Measurements from ENCODE around the gene SASS6.
A peak's percentile ranks its signal among the peaks of the same experiment; 100 is the strongest.
"Not testable (repeated sequence)": the region's sequence is repeated elsewhere in the genome, so short reads cannot be mapped to it uniquely, and the experiment has no call there.

The SASS6 gene

GRCh38 chr1:100065183-100065968 lies 67.4 kb downstream of the SASS6 start:
- Histone ChIP-seq H3K9ac (ENCODE audit: low read length) (no peak overlapping the region), H3K4me1 (ENCODE audit: control insufficient read depth, insufficient read depth, low read length) (no peaks in the 10 kb centered on the region), H3K4me3 (ENCODE audit: low read length) (no peak overlapping the region), H3K36me3 (ENCODE audit: control insufficient read depth, insufficient read depth, low read length) (peaks cover 17% of the 10 kb centered on the region), H3K27ac (ENCODE audit: low read depth, low read length) (no peak overlapping the region), H3K27me3 (ENCODE audit: control insufficient read depth, insufficient read depth, low read length) (no peaks in the 10 kb centered on the region)

- Histone ChIP-seq H3K27me3 (ENCODE audit: control insufficient read depth, insufficient read depth, low read length) (no peaks in the 10 kb centered on the region), H3K4me1 (ENCODE audit: control insufficient read depth, insufficient read depth, low read length) (no peaks in the 10 kb centered on the region), H3K36me3 (ENCODE audit: control insufficient read depth, insufficient read depth, low read length) (peaks cover 3% of the 10 kb centered on the region), H3K9ac (ENCODE audit: low read length) (no peak overlapping the region), H3K27ac (ENCODE audit: low read depth, low read length) (no peak overlapping the region), H3K4me3 (ENCODE audit: low read length) (no peak overlapping the region)
Measured at GRCh38 chr1:100061681-100062080, 71.0 kb downstream of the SASS6 start.

GRCh38 chr1:100053727-100054126 lies 79.0 kb downstream of the SASS6 start:
- no peaks in the 10 kb centered on the region for H3K36me3 ChIP-seq (ENCODE audit: control insufficient read depth, insufficient read depth, low read length)

GRCh38 chr1:100053119-100053518 lies 79.6 kb downstream of the SASS6 start:
- Histone ChIP-seq H3K27ac (ENCODE audit: low read depth, low read length) (no peak overlapping the region), H3K27me3 (ENCODE audit: control insufficient read depth, insufficient read depth, low read length) (no peaks in the 10 kb centered on the region), H3K4me1 (ENCODE audit: control insufficient read depth, insufficient read depth, low read length) (peaks cover 3% of the 10 kb centered on the region)

More at GRCh38 chr1:100053727-100054126, 79.0 kb downstream of the SASS6 start:
- Histone ChIP-seq H3K4me1 (ENCODE audit: control insufficient read depth, insufficient read depth, low read length) (peaks cover 3% of the 10 kb centered on the region), H3K4me3 (ENCODE audit: low read length) (no peak overlapping the region), H3K9ac (ENCODE audit: low read length) (no peak overlapping the region), H3K27ac (ENCODE audit: low read depth, low read length) (no peak overlapping the region), H3K27me3 (ENCODE audit: control insufficient read depth, insufficient read depth, low read length) (no peaks in the 10 kb centered on the region)

GRCh38 chr1:100051893-100052292 lies 80.8 kb downstream of the SASS6 start:
- Histone ChIP-seq H3K36me3 (ENCODE audit: control insufficient read depth, insufficient read depth, low read length) (no peaks in the 10 kb centered on the region), H3K4me3 (ENCODE audit: low read length) (no peak overlapping the region), H3K9ac (ENCODE audit: low read length) (no peak overlapping the region), H3K27ac (ENCODE audit: low read depth, low read length) (no peak overlapping the region), H3K27me3 (ENCODE audit: control insufficient read depth, insufficient read depth, low read length) (no peaks in the 10 kb centered on the region), H3K4me1 (ENCODE audit: control insufficient read depth, insufficient read depth, low read length) (peaks cover 3% of the 10 kb centered on the region)

More at GRCh38 chr1:100053119-100053518, 79.6 kb downstream of the SASS6 start:
- no peak overlapping the region for H3K9ac ChIP-seq (ENCODE audit: low read length)
- H3K4me3 ChIP-seq (ENCODE audit: low read length) = no peak overlapping the region
- H3K36me3 ChIP-seq (ENCODE audit: control insufficient read depth, insufficient read depth, low read length) = no peaks in the 10 kb centered on the region

DNA sequence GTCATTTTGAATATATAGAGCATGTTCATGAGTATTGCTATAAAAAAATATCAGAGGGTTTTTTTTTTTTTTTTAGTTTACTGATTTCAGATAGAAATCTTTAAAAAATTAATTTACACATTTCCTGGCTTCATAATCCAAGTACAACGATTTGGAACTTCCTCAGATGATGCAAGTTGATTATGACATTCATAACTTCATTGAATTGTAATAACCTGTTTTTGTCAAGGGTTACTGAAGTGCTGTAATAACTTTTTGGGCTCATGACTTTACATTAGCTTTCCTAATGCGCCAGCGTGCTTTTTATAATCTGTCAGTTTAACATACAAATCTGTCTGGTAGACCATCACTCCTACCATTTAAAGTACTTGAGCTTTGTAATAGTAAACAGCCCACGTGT lies 81.3 kb downstream of the SASS6 start:
- Histone ChIP-seq H3K27ac (ENCODE audit: low read depth, low read length) (no peak overlapping the region), H3K4me3 (ENCODE audit: low read length) (no peak overlapping the region), H3K27me3 (ENCODE audit: control insufficient read depth, insufficient read depth, low read length) (no peaks in the 10 kb centered on the region), H3K4me1 (ENCODE audit: control insufficient read depth, insufficient read depth, low read length) (peaks cover 3% of the 10 kb centered on the region), H3K36me3 (ENCODE audit: control insufficient read depth, insufficient read depth, low read length) (no peaks in the 10 kb centered on the region), H3K9ac (ENCODE audit: low read length) (no peak overlapping the region)

DNA sequence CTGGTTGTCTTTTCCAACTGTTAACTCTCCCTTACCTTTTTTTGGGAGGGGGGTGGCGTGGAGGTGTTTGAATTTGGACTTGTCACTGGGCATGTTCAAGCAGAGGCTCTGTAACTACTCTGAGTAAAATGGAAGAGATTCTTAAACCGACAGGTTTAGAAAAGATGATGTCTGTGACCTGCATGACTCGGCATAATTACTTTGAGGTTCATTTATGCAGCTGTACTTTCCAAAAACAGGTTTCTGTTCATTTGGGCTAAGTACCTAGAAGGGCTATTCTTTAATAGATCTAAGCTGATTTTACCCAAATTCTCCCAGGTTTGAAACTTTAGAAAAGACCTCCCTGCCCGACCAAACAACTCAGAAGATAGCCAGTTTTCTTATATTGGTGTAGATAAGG lies 82.6 kb downstream of the SASS6 start:
- no peaks in the 10 kb centered on the region for H3K36me3 ChIP-seq (ENCODE audit: control insufficient read depth, insufficient read depth, low read length)
- no peak overlapping the region for H3K9ac ChIP-seq (ENCODE audit: low read length)
- H3K4me1 ChIP-seq (ENCODE audit: control insufficient read depth, insufficient read depth, low read length) = peaks cover 3% of the 10 kb centered on the region
- no peak overlapping the region for H3K27ac ChIP-seq (ENCODE audit: low read depth, low read length)
- no peak overlapping the region for H3K4me3 ChIP-seq (ENCODE audit: low read length)
- no peaks in the 10 kb centered on the region for H3K27me3 ChIP-seq (ENCODE audit: control insufficient read depth, insufficient read depth, low read length)

- H3K27ac ChIP-seq (ENCODE audit: low read depth, low read length); H3K4me1 ChIP-seq (ENCODE audit: control insufficient read depth, insufficient read depth, low read length); H3K4me3 ChIP-seq (ENCODE audit: low read length); H3K27me3 ChIP-seq (ENCODE audit: control insufficient read depth, insufficient read depth, low read length); H3K36me3 ChIP-seq (ENCODE audit: control insufficient read depth, insufficient read depth, low read length); H3K9ac ChIP-seq (ENCODE audit: low read length): not testable (repeated sequence)
Measured at GRCh38 chr1:100047235-100047708, 85.5 kb downstream of the SASS6 start.

DNA sequence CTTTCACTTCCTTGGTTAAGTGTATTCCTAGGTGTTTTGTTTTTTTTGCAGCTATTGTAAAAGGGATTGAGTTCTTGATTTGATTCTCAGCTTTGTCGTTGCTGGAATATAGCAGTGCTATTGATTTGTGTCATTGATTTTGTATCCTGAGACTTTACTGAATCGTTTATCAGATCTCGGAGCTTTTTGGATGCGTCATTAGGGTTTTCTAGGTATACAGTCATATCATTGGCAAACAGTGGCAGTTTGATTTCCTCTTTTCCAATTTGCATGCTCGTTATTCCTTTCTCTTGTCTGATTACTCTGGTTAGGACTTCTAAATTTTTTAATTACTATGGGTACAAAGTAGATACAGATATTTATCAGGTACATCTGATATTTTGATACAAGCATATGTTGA lies 87.5 kb downstream of the SASS6 start:
- Histone ChIP-seq H3K27me3 (ENCODE audit: control insufficient read depth, insufficient read depth, low read length) (no peaks in the 10 kb centered on the region), H3K27ac (ENCODE audit: low read depth, low read length) (no peak overlapping the region), H3K9ac (ENCODE audit: low read length) (no peak overlapping the region), H3K36me3 (ENCODE audit: control insufficient read depth, insufficient read depth, low read length) (no peaks in the 10 kb centered on the region), H3K4me3 (ENCODE audit: low read length) (no peak overlapping the region), H3K4me1 (ENCODE audit: control insufficient read depth, insufficient read depth, low read length) (peaks cover 6% of the 10 kb centered on the region)

DNA sequence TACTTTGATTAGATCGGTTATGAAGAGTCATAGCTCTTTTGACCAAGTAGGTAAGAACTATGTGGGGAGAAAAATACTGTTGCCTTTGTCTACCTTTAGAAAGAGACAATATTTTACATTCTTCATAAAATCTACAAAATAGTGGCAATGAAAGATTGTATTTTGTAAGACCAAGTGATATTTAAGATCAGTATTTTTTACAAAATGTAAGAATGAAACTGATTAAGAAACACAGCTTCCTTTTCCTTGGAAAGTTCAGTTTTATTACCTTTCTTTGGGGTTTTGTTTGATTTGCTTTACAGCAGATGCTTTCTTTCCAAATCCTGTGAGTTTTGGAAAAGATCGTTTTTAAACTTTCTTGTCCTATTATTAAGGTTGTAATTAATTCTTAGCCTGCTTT lies 93.1 kb downstream of the SASS6 start:
- H3K27ac ChIP-seq (ENCODE audit: low read depth, low read length) = peak overlapping the region; percentile 90
- H3K9ac ChIP-seq (ENCODE audit: low read length) = no peak overlapping the region
- peaks cover 10% of the 10 kb centered on the region for H3K4me1 ChIP-seq (ENCODE audit: control insufficient read depth, insufficient read depth, low read length)

GRCh38 chr1:100038660-100039287 lies 94.0 kb downstream of the SASS6 start:
- Histone ChIP-seq H3K27me3 (ENCODE audit: control insufficient read depth, insufficient read depth, low read length) (no peaks in the 10 kb centered on the region), H3K4me3 (ENCODE audit: low read length) (peak overlapping the region; percentile 85), H3K4me1 (ENCODE audit: control insufficient read depth, insufficient read depth, low read length) (peaks cover 10% of the 10 kb centered on the region), H3K36me3 (ENCODE audit: control insufficient read depth, insufficient read depth, low read length) (no peaks in the 10 kb centered on the region), H3K9ac (ENCODE audit: low read length) (peak overlapping the region; percentile 77), H3K27ac (ENCODE audit: low read depth, low read length) (peak overlapping the region; percentile 90)

More for the DNA sequence above, 93.1 kb downstream of the SASS6 start:
- H3K36me3 ChIP-seq (ENCODE audit: control insufficient read depth, insufficient read depth, low read length) = no peaks in the 10 kb centered on the region
- peak overlapping the region; percentile 85 for H3K4me3 ChIP-seq (ENCODE audit: low read length)
- H3K27me3 ChIP-seq (ENCODE audit: control insufficient read depth, insufficient read depth, low read length) = no peaks in the 10 kb centered on the region

DNA sequence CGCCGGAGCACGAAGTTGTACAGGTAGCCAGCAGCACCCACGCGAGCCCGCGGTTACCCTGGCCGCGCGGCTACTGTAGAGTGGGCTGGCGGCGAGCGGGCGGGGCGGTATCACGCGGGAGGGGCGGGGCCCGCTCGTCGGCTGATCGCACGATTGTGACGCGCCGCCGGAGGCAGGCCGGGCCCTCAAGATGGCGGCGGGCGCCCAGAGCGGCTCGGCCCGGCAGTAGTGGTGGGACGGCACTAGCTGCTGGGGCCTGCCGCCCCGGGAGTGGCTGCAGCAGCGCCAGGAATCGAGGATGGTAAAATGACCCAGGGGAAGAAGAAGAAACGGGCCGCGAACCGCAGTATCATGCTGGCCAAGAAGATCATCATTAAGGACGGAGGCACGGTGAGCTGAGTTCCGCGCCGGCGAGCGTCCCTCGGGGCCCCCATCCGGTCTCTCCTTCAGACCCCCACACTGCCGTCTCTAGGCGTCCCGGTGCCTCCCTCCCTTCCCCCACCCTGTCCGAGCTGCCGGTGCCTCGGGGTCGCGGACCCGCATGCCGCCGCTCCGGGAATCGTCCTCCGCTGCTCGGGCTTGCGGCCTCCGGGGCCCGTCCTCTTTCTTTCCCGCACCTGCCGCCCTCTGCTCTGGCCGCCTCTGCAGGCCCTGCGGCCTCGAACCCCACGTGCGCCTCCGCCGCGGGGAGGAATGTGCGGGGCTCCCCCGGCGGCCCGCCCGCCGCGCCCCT lies 94.6 kb downstream of the SASS6 start:
- H3K9ac ChIP-seq (ENCODE audit: low read length) = peak overlapping the region; percentile 77
- peak overlapping the region; percentile 85 for H3K4me3 ChIP-seq (ENCODE audit: low read length)
- no peaks in the 10 kb centered on the region for H3K27me3 ChIP-seq (ENCODE audit: control insufficient read depth, insufficient read depth, low read length)
- no peaks in the 10 kb centered on the region for H3K36me3 ChIP-seq (ENCODE audit: control insufficient read depth, insufficient read depth, low read length)
- H3K27ac ChIP-seq (ENCODE audit: low read depth, low read length) = peak overlapping the region; percentile 90
- H3K4me1 ChIP-seq (ENCODE audit: control insufficient read depth, insufficient read depth, low read length) = peaks cover 10% of the 10 kb centered on the region
